Common myeloid progenitor, CD34-positive (primary cell): Measurements from ENCODE around the gene PSME3IP1.

Experiments used
- CTCF ChIA-PET: fragments of 350-600 bp; sonication (Branson Sonifier 250); formaldehyde crosslinking; loops from one replicate; lab custom pipeline; 2021; ENCODE audit warnings: antibody characterized with exemption; lab: Charles Lee
- POLR2A ChIA-PET: fragments of 350-600 bp; sonication (Branson Sonifier 250); formaldehyde crosslinking; loops from one replicate; lab custom pipeline; 2021; ENCODE audit warnings: antibody characterized with exemption; lab: Charles Lee
- DNase-seq, 3 donors: peaks; one replicate each; pipeline versions ENCODE4 v3.0.0 to v3.0.0-alpha.2; 2013
- H3K27ac ChIP-seq, 2 experiments: 1 replicate in 1 of 2; 2 replicates in 1 of 2; pipeline ENCODE4 v1.7.0; 2013; ENCODE audit warnings: inconsistent platforms in 2 of 2, low read length in 2 of 2, mild to moderate bottlenecking in 2 of 2, low read depth in 1 of 2, moderate library complexity in 1 of 2; ENCODE audit not compliant: severe bottlenecking in 2 of 2, insufficient read depth in 1 of 2, poor library complexity in 1 of 2
- H3K27me3 ChIP-seq, 5 experiments: replicated peaks in 2 of 5; 1 replicate in 3 of 5; 2 replicates in 2 of 5; pipeline versions ENCODE4 v1.6.1 to v1.7.0; 2013; ENCODE audit warnings: low read length in 4 of 5, mild to moderate bottlenecking in 2 of 5, moderate library complexity in 2 of 5, inconsistent platforms in 1 of 5; ENCODE audit not compliant: insufficient read depth in 5 of 5, control insufficient read depth in 4 of 5
- H3K36me3 ChIP-seq, 4 experiments: 1 replicate in 2 of 4; 2 replicates in 2 of 4; pipeline versions ENCODE4 v1.6.1 to v1.7.0; 2013; ENCODE audit warnings: low read length in 3 of 4, control low read depth in 1 of 4, mild to moderate bottlenecking in 1 of 4; ENCODE audit not compliant: control insufficient read depth in 4 of 4, insufficient read depth in 4 of 4
- H3K4me1 ChIP-seq, 4 experiments: 1 replicate in 3 of 4; 2 replicates in 1 of 4; pipeline versions ENCODE4 v1.6.1 to v1.7.1; 2013; ENCODE audit warnings: low read length in 3 of 4, mild to moderate bottlenecking in 3 of 4, control low read depth in 1 of 4, inconsistent platforms in 1 of 4, moderate library complexity in 1 of 4; ENCODE audit not compliant: control insufficient read depth in 4 of 4, insufficient read depth in 4 of 4; ENCODE audit errors: control extremely low read depth in 1 of 4
- H3K4me3 ChIP-seq, 7 experiments: 1 replicate in 4 of 7; 2 replicates in 3 of 7; pipeline versions ENCODE4 v1.5.1 to v1.7.0; 2013; ENCODE audit warnings: mild to moderate bottlenecking in 7 of 7, low read length in 6 of 7, moderate library complexity in 6 of 7, inconsistent platforms in 2 of 7, low read depth in 2 of 7, control low read depth in 1 of 7; ENCODE audit not compliant: insufficient read depth in 4 of 7, control insufficient read depth in 1 of 7; ENCODE audit errors: extremely low read depth in 1 of 7
- H3K9me3 ChIP-seq, 5 experiments: 1 replicate in 4 of 5; 2 replicates in 1 of 5; pipeline versions ENCODE4 v1.6.1 to v1.7.1; 2013; ENCODE audit warnings: low read length in 4 of 5, mild to moderate bottlenecking in 2 of 5, inconsistent platforms in 1 of 5, low read depth in 1 of 5, moderate library complexity in 1 of 5; ENCODE audit not compliant: control insufficient read depth in 4 of 5, insufficient read depth in 2 of 5; ENCODE audit errors: control extremely low read depth in 1 of 5
- WGBS: methylation state at CpG from one replicate; pipeline ENCODE4 v1.1.5; 2013; ENCODE audit not compliant: insufficient coverage; 5-methylcytosine and 5-hydroxymethylcytosine counted together

The PSME3IP1 gene

DNA sequence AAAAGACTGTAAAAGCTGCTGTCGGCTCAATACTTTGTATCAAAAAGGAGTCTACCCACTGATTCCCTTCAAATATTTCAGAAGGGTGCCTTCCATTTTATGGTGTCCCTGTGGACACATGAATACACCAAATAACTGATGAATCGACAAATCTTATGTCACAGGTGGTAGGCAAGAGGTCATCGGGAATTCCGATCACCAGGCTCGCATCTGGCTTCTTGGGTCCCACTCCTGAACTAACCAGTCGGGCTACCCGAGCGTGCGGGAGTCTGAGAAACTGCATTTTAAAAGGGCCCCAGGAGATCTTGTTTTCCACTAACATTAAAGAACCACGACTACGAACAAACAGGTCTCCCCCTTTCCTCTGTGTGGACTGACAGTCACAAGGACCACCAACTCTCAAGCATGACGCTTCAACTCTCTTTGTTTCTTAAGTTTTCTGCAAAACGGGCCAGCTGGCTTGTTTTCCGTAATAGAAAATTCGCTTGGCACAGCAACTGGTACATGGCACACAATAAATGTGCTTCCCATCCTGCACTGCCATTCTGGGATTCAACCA lies 873 bp downstream of the PSME3IP1 start:
- H3K27ac ChIP-seq, result peak overlapping the region; percentile 93 to 96
- no peaks in the 10 kb centered on the region for H3K9me3 ChIP-seq
- peak overlapping the region; percentile 62 to 99 (median 98) for H3K4me3 ChIP-seq
- 32% methylated on average over 11 of the region's 15 CpGs for WGBS
- CTCF ChIA-PET, result interaction anchor here (0.6 to 1.7 kb wide), 3 partner anchors 15 to 86 kb away, joined by 3 to 4 read pairs (median 3); no protein-coding TSS in a partner anchor
- peaks cover 11 to 30% (median 26%) of the 10 kb centered on the region in 4 experiments for H3K4me1 ChIP-seq
- H3K27me3 ChIP-seq, result no peaks in the 10 kb centered on the region
- peaks cover 0 to 3% (median under 1%) of the 10 kb centered on the region in 4 experiments for H3K36me3 ChIP-seq
- DNase-seq, result no peak
- POLR2A ChIA-PET, result no interaction called here

GRCh38 chr16:57184113-57184512 lies 1.7 kb downstream of the PSME3IP1 start:
- peak overlapping the region in 1 of 7 experiments; percentile 81 for H3K4me3 ChIP-seq
- CTCF ChIA-PET, result interaction anchor here (0.9 to 1.0 kb wide), 2 partner anchors 41 to 91 kb away, joined by 3 read pairs; no protein-coding TSS in a partner anchor
- no peak overlapping the region for H3K27ac ChIP-seq
- peaks cover 0 to 2% (median 0%) of the 10 kb centered on the region in 4 experiments for H3K36me3 ChIP-seq
- H3K27me3 ChIP-seq, result no peaks in the 10 kb centered on the region
- H3K4me1 ChIP-seq, result peaks cover 11 to 30% (median 26%) of the 10 kb centered on the region in 4 experiments
- DNase-seq, result no peak
- POLR2A ChIA-PET, result no interaction called here
- WGBS, result no CpG with 5 or more reads among the region's 4 CpGs
- H3K9me3 ChIP-seq, result no peaks in the 10 kb centered on the region

DNA sequence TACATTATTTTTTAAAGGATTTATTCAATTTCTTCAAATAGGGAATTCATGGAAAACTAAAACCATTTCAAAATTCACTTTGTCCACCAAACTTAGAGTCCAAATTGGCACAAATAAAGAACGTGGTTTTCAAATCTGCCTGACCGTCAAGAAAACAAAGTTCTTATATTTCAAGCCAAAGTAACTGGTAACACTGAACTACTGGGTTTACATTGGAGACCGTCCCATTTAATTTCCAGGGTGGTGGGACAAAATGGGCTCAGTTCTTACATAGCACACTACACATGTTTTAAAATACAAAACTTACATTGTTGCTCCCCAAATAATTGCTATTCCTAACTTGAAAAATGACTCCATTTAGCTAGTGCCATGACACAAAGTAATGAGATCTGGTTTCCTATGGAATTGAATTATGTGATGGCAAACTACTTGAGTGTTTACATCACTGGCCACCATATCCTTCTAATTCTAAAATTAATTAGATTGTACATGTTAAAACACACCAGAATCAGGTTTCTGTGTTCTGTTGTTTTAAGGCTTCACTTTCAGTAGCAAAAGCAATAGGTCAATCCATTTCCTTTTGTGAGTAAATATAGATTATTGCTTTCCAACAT lies 6.5 kb downstream of the PSME3IP1 start:
- Histone ChIP-seq H3K27me3 (no peaks in the 10 kb centered on the region), H3K4me3 (no peak overlapping the region), H3K36me3 (peaks cover 0 to 11% (median 4%) of the 10 kb centered on the region in 4 experiments), H3K9me3 (no peaks in the 10 kb centered on the region), H3K27ac (no peak overlapping the region), H3K4me1 (peaks cover 0 to 4% (median under 1%) of the 10 kb centered on the region in 4 experiments)
- ChIA-PET POLR2A (no interaction called here), CTCF (interaction anchor here (0.6 to 3.7 kb wide), 5 partner anchors 10 to 92 kb away, joined by 3 to 18 read pairs (median 3); no protein-coding TSS in a partner anchor)
- WGBS, result 92% methylated on average over 2 of the region's 3 CpGs
- DNase-seq, result no peak

DNA sequence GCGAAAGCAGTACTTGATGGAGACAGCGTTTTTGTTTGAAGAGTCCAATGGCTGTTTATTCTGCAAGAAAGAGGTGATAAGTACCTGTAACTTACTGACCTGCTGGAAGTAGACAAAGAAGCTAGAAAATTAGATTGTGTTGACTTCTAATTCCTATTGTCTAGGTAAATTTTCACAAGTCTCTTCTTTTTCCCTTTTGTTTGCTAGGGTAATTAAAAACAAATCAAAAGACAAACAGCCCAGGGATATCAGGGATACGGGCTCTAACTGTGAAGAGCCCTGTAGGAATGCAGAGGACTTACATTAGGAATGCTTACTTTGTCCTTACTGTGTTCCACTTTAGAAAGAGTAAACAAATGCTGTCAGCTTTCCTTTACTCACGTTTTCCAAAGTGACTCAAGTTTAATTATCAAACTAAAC lies 7.0 kb downstream of the PSME3IP1 start:
- ChIA-PET POLR2A (no interaction called here), CTCF (interaction anchor here (0.8 to 3.7 kb wide), 2 partner anchors 9 to 37 kb away, joined by 3 to 18 read pairs; no protein-coding TSS in a partner anchor)
- no peak overlapping the region for H3K4me3 ChIP-seq

GRCh38 chr16:57178196-57178595 lies 7.6 kb downstream of the PSME3IP1 start:
- POLR2A ChIA-PET, result no interaction called here
- WGBS, result 100% methylated on average over 1 of the region's 3 CpGs
- H3K4me1 ChIP-seq, result no peaks in the 10 kb centered on the region
- CTCF ChIA-PET, result interaction anchor here (0.8 kb wide), 2 partner anchors 12 to 37 kb away, joined by 3 read pairs; no protein-coding TSS in a partner anchor
- H3K9me3 ChIP-seq, result no peaks in the 10 kb centered on the region
- H3K4me3 ChIP-seq, result no peak overlapping the region
- peaks cover 2 to 11% (median 6%) of the 10 kb centered on the region in 4 experiments for H3K36me3 ChIP-seq
- no peak overlapping the region for H3K27ac ChIP-seq
- no peak for DNase-seq
- H3K27me3 ChIP-seq, result no peaks in the 10 kb centered on the region

More for the DNA sequence above, 7.0 kb downstream of the PSME3IP1 start:
- no peak for DNase-seq
- H3K27ac ChIP-seq, result no peak overlapping the region
- H3K27me3 ChIP-seq, result no peaks in the 10 kb centered on the region
- WGBS, result 92% methylated on average over 3 of the region's 4 CpGs
- H3K9me3 ChIP-seq, result no peaks in the 10 kb centered on the region
- H3K36me3 ChIP-seq, result peaks cover under 1 to 11% (median 5%) of the 10 kb centered on the region in 4 experiments
- H3K4me1 ChIP-seq, result no peaks in the 10 kb centered on the region

DNA sequence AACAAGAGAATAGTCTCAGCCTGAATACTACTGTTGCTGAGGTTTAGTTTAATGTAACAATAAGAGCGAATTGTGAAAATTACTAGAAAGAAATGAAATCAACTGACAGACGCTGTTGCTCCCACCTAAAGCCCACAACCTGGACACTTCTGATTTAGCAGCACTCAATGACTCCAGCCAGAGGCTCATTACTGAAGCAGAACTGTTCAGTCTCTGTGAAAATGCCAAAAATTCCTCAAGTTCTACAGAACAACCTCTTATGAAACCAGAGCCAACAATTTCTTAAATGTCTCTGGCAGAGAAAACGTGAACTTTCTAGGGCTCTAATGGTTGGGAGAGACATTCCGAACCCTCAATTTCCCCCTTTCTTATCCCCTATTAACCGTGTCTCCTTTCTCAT lies 9.9 kb downstream of the PSME3IP1 start:
- POLR2A ChIA-PET, result no interaction called here
- Histone ChIP-seq H3K9me3 (no peaks in the 10 kb centered on the region), H3K27ac (no peak overlapping the region), H3K36me3 (peaks cover 16 to 29% (median 23%) of the 10 kb centered on the region in 4 experiments), H3K27me3 (no peaks in the 10 kb centered on the region), H3K4me1 (no peaks in the 10 kb centered on the region), H3K4me3 (no peak overlapping the region)
- CTCF ChIA-PET, result interaction anchor here (1.1 to 1.2 kb wide), 2 partner anchors 9 to 93 kb away, joined by 3 to 4 read pairs; no protein-coding TSS in a partner anchor
- WGBS, result 100% methylated on average over 4 of the region's 5 CpGs
- no peak for DNase-seq
